RCC 7860 (cell line): Measurements from ENCODE around the gene LRFN2.

Experiments
- DNase-seq: peaks from one replicate; pipeline ENCODE4 v3.0.0-alpha.2; 2015; ENCODE audit warnings: low spot score
- FAIRE-seq: peaks from 2 replicates; lab custom pipeline; 2012; peaks lifted over from hg19 to GRCh38; lab: Jason Lieb, UNC

LRFN2 gene

DNA sequence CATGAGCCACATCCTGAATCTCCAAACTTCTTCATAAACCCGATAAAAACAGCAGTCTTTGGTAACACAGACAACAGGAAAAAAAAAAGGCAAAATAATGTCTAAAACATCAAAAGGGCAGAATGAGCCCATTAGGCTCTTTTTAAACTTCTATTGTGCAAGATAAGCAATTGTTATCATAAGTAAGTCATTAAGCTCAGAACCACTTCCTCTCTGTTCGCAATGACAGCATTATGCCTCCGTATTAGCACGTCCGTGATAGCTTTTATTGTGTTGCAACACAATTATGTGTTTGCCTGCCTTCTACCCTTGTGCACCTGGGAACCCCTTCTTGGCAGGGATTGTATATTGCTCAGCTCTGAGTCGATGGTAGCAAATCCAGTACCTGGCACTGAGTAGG, 147.1 kb downstream of the LRFN2 start:
- DNase-seq: no peak
- no peak for FAIRE-seq

DNA sequence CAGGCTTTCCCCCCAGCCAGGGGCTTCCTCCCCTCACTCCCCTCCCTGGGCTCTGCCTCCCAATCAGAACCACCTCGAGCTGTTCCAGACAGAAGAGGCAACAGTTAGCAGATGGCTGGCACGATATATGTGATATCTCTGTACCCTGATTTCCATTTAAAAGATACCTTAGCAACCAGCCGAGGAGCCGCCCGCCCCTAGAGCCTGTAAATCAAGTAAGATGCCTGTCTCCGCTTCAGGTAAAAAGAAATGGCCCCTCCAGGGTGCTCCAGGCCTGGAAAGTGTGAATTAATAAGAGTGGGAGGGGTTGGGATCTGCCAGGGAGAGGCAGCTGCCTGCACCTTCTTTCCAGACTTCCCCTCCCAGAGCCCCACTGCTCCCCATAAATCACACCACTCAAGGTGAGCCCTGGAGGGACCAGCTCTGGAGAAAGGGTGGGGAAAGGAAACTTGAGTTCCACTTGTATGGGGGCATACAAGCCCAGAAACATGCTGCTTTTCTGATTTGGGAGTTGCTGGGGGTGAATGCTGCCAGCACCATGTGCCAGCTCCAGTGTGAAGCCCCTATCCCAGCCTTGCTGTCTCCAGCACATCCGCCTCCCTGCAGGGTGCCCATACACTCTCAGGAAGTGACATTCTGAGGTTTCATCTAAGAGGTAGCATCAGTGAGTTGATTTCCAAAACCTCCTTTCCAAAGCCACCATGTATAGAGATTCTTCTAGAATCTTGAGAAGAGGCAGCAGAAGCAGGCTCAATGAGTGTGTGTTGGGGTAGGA, 148.0 kb downstream of the LRFN2 start:
- FAIRE-seq: no peak
- DNase-seq: no peak

GRCh38 chr6:40438246-40438887, 148.8 kb downstream of the LRFN2 start:
- FAIRE-seq (no peak), DNase-seq (no peak)

- no peak for DNase-seq
- FAIRE-seq: no peak
These were observed 149.5 kb downstream of the LRFN2 start for GRCh38 chr6:40437631-40438030.

DNA sequence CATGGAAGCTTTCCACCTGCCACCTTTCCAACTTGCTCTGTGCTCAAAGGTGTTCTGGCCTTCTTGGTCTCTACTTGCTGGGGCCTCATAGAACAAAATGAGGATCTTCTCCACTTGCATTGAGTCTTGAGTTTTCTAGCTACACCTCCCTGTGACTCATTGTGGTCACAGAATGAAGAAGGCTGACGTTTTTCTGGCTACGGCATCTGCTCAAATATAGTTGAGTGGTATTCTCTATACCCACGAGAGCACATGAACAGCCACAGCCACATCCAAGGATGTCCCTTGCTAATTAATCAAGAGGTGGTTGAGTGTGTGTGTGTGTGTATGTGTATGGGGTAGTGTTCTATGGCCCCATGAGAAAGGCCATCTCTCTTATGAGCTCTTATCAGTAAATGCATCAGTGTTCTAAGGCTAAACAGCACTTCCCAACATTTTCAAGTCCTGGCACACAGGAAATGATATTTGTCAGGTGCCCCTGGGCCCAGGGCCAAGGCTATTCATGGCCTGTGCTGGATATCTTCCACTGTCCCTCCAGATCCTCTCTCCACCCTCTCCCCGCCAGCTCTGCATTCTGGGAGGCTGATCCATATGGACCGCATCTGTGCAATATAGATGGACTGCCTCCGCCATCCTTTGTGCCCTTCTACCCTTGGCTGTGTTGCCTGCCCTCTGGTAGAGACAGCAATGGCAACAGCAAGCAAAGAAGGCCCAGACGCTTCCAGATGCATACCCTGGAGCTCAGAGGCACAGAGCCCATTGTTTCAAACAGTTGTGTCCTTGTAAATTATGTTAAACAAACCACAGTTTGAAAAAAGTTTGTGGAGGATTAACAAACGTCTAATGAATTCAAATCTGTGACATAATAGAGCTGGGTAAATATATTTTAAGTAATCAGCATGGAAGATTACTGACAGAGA, 150.2 kb downstream of the LRFN2 start:
- FAIRE-seq (no peak), DNase-seq (no peak)

GRCh38 chr6:40432982-40433381, 154.2 kb downstream of the LRFN2 start:
- no peak for FAIRE-seq
- no peak for DNase-seq

DNA sequence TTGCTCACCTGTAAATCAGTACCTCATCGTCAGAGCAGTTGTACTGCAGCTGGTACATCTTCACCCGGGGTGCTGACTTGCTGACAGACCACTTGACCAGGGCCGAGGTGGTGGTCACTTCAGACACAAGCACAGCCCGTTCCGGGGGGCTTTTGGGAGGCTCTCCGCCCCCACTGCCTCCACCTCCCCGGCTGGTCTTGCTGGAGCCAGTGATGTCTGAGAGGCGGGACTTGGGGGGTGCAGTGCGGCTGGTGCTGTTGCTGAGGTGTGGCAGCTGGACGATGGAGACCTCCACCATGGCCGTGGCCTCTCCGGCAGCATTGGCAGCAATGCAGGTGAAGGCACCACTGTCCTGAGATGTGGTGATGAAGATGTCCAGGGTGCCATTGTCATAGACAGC, 155.5 kb downstream of the LRFN2 start:
- no peak for FAIRE-seq

GRCh38 chr6:40427196-40427595, 160.0 kb downstream of the LRFN2 start:
- DNase-seq: no peak
- no peak for FAIRE-seq

More for the DNA sequence above, 155.5 kb downstream of the LRFN2 start:
- DNase-seq: no peak

DNA sequence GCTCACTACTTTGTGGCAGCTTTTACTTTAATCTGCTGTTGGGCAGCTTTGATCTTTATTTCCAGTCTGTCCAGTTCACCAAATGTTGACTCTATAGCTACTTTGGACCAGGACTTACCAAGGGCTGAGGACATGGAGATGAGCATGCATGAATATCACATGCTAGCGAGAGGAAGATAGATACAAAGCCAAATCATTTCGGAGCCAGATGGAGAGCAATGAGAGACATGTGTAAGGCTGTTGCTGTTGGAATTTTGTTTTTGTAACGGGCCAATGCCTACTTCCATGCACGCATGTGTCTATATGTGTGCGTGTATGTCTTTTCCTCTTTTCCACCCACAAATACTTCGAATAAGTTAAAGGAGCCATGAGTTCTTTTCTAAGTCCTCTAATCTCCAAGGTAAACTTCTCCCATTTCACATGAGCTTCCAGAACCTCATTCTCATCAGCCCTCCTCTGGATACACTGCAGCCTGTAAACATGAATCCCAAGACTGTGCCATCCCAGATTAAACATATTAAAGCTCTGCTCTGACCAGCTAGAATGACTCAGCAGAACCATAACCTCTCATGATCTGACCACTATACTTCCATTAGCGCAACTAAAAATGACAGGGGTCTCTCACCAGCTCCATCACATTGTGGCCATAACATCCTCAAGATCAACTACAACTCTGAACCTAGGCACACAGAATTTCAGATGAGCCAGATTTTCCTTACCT, 160.7 kb downstream of the LRFN2 start:
- no peak for DNase-seq
- no peak for FAIRE-seq

- FAIRE-seq: no peak
- DNase-seq: no peak
These were observed 161.8 kb downstream of the LRFN2 start for GRCh38 chr6:40425192-40425919.

GRCh38 chr6:40422046-40422445, 165.1 kb downstream of the LRFN2 start:
- FAIRE-seq: no peak
- DNase-seq: no peak

DNA sequence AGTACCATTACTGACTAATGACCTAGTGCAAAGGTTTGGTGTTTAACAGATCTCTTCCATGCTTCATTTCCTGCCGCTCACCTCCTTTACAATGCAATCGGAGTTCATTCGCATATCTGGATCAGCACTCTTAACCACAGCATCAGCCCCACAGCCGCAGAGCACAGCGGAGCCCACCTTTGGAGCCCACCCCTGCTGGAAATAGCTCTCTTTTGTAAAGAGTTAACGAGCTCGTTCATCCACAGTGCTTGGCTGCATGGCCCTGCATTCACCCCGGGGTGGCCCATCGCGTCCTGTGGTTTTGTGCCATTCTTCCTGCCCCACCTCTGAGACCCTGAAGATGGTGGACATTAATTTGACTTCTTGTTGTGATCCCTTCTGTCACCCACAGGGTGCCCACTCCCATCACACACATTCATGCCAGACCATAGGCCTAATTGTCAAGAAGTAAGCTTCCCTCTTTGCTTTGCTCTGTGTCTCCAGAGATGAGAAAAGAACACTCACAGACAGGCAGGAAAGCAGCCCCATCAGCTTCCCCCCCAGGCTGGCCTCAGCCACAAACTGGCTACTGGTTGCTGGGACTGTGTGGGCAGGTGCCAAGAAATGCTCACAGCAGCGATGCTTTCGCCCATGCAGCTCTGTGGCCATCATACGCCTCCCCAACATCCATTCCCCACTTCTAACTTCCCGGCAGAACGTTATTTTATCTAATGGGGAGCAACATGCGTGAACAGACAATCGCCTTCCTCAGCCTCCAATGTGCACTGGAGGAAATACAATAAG, 167.0 kb downstream of the LRFN2 start:
- FAIRE-seq (no peak), DNase-seq (no peak)

- DNase-seq (no peak), FAIRE-seq (no peak)
These were observed 167.8 kb downstream of the LRFN2 start for GRCh38 chr6:40419377-40419776.

GRCh38 chr6:40417031-40417430, 170.1 kb downstream of the LRFN2 start:
- DNase-seq (no peak), FAIRE-seq (no peak)

DNA sequence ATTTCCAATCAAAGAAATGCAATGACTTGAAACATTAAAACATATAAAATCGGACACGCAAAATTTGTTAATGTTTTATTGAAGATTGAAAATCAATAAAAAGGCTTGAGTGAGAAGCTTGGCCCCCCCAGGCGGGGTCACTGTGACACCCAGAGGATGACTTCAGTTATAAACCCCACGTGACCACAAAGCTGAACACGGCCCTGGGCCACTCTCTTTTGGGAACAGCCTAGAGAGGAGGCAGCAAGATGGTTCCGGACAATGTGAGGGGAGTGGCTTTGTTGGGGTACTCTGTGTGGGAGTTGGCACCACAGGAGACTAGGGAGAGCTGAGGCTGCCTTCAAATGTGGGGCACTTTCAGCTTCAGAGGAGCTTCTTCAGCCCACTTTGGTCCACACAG, 172.5 kb downstream of the LRFN2 start:
- no peak for FAIRE-seq
- no peak for DNase-seq

GRCh38 chr6:40413239-40413638, 173.9 kb downstream of the LRFN2 start:
- no peak for DNase-seq
- no peak for FAIRE-seq

- no peak for FAIRE-seq
- DNase-seq: no peak
These were observed 175.3 kb downstream of the LRFN2 start for GRCh38 chr6:40411881-40412280.

GRCh38 chr6:40410821-40411220, 176.3 kb downstream of the LRFN2 start:
- DNase-seq (no peak), FAIRE-seq (no peak)

DNA sequence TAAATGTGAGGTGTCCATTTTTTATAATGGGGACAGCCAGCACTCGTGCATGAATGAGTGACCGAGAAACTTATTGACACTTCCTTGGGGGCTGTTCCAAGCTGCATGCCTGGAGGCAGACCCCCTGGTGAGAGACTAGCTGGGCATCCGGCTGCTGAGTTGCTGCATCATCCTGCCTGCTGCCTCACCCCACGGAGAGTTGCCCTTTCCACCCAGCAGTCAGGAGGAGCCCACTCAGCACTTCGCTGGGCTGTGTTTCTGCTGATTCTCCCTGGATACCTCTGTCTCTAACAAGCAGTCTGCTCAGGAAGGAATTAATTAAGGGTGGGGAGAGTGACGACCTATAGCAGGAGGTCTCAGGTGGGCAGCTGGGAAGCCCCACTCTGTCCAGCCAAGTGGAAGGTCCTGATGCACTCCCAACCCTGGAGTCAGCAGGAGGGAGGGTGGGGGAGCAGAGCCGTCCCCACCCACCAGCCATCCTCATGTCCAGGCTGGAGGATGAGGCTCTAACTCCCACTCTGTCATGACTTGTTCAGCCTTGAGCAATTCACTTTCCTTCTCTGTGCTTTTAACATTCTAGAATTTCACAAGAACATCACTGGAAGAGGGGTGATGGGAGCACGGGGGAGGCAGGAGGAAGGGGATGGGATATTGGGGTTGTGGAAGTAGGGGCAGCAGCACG, 177.3 kb downstream of the LRFN2 start:
- no peak for FAIRE-seq
- no peak for DNase-seq
